Esophagus muscularis mucosa (tissue), 4 donors: ENCODE data around the gene SRRT. TPM values are rescaled to one million over a fixed set of nuclear protein-coding genes. Genes with fewer than 3 reads are reported as not detected.
A peak's percentile ranks its signal among the peaks of the same experiment; 100 is the strongest.

Experiments
- DNase-seq: peaks from one replicate; pipeline ENCODE4 v3.0.0-alpha.2; 2017; ENCODE audit errors: extremely low spot score
- H3K27ac ChIP-seq, 4 donors: fragments of 200-600 bp; sonication (generic); replicated peaks in 1 of 4; 1 replicate in 3 of 4; 2 replicates in 1 of 4; pipeline ENCODE4 v1.5.1; 2016 to 2019; ENCODE audit warnings: mild to moderate bottlenecking in 1 of 4
- H3K27me3 ChIP-seq, 4 donors: fragments of 200-600 bp; sonication (generic); one replicate each; pipeline versions ENCODE4 v1.5.1 to v1.6.0; 2016 to 2019
- H3K36me3 ChIP-seq, 4 donors: fragments of 200-600 bp; sonication (generic); one replicate each; pipeline ENCODE4 v1.5.1; 2016 to 2019
- H3K4me1 ChIP-seq, 4 donors: fragments of 200-600 bp; sonication (generic); one replicate each; pipeline ENCODE4 v1.5.1; 2016 to 2019
- H3K4me3 ChIP-seq, 4 donors: fragments of 200-600 bp; sonication (generic); 1 replicate in 2 of 4; 2 replicates in 2 of 4; pipeline ENCODE4 v1.5.1; 2016 to 2019; ENCODE audit warnings: mild to moderate bottlenecking in 4 of 4, moderate library complexity in 1 of 4
- H3K9me3 ChIP-seq, 4 donors: fragments of 200-600 bp; sonication (generic); 1 replicate in 3 of 4; 2 replicates in 1 of 4; pipeline ENCODE4 v1.5.1; 2016 to 2019
- EP300 ChIP-seq: sonication (generic); formaldehyde crosslinking; IDR thresholded peaks from one replicate; pipeline ENCODE4 v1.6.1; 2017; ENCODE audit warnings: antibody characterized with exemption
- POLR2A ChIP-seq: fragments of 450-650 bp; IDR thresholded peaks from one replicate; pipeline ENCODE4 v1.6.1; 2017; ENCODE audit warnings: antibody characterized with exemption, moderate library complexity, mild to moderate bottlenecking, low read depth
- POLR2AphosphoS5 ChIP-seq, 2 donors: sonication (generic); formaldehyde crosslinking; IDR thresholded peaks; one replicate each; pipeline ENCODE4 v1.6.1; 2017; ENCODE audit warnings: antibody characterized with exemption in 2 of 2
- WGBS: methylation state at CpG from one replicate; pipeline ENCODE4 v1.1.5; 2018; 5-methylcytosine and 5-hydroxymethylcytosine counted together
- intact Hi-C: fragments of 100-400 bp; cut with DNase I; formaldehyde crosslinking; loops from one replicate; pipeline ENCODE4 v1.15.1; 2023
- total RNA-seq, 4 donors: library from RNA; depleted of rRNA; stranded (reverse); fragments of >200 nt; gene quantifications; one replicate each; pipeline versions ENCODE4 v1.1.0 to v1.2.1, GENCODE V29; 2016
- TF ChIP-seq, protein P1 (sequence below), 3 experiments: fragments of 200-600 bp in 2 of 3; fragments of 450-650 bp in 1 of 3; sonication (generic) in 2 of 3; IDR thresholded peaks; one replicate each; pipeline ENCODE4 v1.5.1; 2017 to 2019; ENCODE audit warnings: antibody characterized with exemption in 3 of 3, mild to moderate bottlenecking in 2 of 3, moderate library complexity in 1 of 3

The SRRT gene
- total RNA-seq, 4 donors from 2014 or later, result 47.2 to 69.6 (median 61.7) TPM

DNA sequence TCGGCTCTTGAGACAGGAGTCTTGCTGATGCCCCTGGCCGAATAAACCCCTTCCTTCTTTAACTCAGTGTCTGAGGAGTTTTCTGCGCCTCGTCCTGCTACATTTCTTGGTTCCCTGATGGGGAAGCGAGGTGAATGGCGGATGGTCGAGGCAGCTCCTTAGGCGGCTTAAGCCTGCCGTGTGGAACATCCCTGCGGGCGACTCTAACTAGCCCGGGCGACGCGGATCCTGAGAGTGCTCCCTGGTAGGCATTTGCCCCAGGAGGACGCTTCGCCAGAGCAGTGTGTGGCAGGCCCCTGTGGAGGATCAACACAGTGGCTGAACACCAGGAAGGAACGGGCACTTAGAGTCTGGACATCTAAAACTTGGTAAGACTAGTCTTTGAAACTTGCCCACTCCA is 35.5 kb upstream of the SRRT start:
- no peak for DNase-seq
- intact Hi-C loops, result no loop called here
- 94% methylated on average over 18 of the region's 18 CpGs for WGBS

DNA sequence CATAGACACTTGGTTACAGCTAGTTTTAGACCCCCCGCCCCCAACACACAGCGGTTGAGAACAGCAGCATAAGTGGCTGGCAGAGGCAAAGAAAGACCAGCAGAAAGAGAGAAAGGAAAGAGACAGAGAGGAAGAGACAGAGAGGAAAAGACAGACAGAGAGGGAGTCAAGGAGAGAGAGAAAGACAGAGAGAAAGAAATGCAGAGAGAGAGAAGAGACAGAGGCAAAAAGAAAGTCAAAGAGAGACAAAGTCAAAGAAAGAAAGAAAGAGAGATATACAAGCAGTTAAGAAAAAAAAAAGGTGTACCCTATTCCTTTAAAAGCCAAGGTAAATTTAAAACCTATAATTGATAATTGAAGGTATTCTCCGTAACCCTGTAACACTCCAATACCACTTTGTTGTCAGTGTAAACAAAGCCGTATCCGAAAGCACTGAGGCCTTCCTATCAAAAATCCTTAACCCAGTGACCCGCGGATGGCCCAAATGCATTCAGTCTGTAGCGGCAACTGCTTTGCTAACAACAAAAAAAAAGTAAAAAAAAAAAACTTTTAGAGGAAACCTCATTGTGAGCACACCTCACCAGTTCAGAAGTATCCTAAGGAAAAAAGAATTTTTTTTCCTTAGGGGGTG is 34.3 kb upstream of the SRRT start:
- WGBS, result 73% methylated on average over 8 of the region's 8 CpGs
- intact Hi-C loops, result no loop called here

More for the DNA sequence above, 35.5 kb upstream of the SRRT start:
- Histone ChIP-seq H3K36me3 (no peaks in the 10 kb centered on the region), H3K4me1 (peaks cover 14 to 17% (median 15%) of the 10 kb centered on the region in 4 donors), H3K4me3 (no peak overlapping the region), H3K27ac (no peak overlapping the region), H3K9me3 (no peaks in the 10 kb centered on the region), H3K27me3 (no peaks in the 10 kb centered on the region)
- TF ChIP-seq POLR2A, result no peak
- TF ChIP-seq, protein P1, sequence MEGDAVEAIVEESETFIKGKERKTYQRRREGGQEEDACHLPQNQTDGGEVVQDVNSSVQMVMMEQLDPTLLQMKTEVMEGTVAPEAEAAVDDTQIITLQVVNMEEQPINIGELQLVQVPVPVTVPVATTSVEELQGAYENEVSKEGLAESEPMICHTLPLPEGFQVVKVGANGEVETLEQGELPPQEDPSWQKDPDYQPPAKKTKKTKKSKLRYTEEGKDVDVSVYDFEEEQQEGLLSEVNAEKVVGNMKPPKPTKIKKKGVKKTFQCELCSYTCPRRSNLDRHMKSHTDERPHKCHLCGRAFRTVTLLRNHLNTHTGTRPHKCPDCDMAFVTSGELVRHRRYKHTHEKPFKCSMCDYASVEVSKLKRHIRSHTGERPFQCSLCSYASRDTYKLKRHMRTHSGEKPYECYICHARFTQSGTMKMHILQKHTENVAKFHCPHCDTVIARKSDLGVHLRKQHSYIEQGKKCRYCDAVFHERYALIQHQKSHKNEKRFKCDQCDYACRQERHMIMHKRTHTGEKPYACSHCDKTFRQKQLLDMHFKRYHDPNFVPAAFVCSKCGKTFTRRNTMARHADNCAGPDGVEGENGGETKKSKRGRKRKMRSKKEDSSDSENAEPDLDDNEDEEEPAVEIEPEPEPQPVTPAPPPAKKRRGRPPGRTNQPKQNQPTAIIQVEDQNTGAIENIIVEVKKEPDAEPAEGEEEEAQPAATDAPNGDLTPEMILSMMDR (IDR thresholded peaks at IDR 0.05), result no peak
- TF ChIP-seq EP300, result no peak
- no peak for TF ChIP-seq POLR2AphosphoS5 (IDR thresholded peaks at IDR 0.05)

DNA sequence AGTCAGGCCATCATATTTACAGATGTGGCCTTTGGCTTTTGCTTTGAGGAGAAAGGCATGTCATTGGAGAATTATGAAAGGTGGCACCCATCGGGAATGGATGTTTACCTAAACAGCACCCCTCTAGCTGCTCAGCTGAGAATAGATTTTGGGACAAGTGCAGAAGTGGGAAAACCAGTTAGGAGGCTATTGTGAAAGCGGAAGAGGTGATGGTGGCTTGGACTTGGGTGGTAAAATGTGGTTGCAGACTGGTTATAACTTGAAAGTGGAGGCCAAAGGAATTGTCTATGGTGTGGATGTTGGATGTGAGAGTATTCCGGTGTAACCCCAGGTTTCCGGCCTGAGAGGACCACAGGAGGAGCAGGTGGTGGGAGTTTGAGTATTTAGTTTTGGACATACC is 27.5 kb upstream of the SRRT start:
- Histone ChIP-seq H3K27ac (no peak overlapping the region), H3K27me3 (no peaks in the 10 kb centered on the region), H3K4me3 (no peak overlapping the region), H3K36me3 (no peaks in the 10 kb centered on the region), H3K4me1 (peaks cover 8 to 9% (median 8%) of the 10 kb centered on the region in 4 donors), H3K9me3 (no peaks in the 10 kb centered on the region)
- intact Hi-C loops, result no loop called here
- TF ChIP-seq EP300 (no peak), POLR2AphosphoS5 (IDR thresholded peaks at IDR 0.05) (no peak), POLR2A (no peak)
- TF ChIP-seq, protein P1 (IDR thresholded peaks at IDR 0.05), result no peak
- no peak for DNase-seq
- 98% methylated on average over 4 of the region's 4 CpGs for WGBS

More for the DNA sequence above, 34.3 kb upstream of the SRRT start:
- no peak overlapping the region for H3K4me3 ChIP-seq
- TF ChIP-seq POLR2AphosphoS5 (IDR thresholded peaks at IDR 0.05), result no peak
- TF ChIP-seq, protein P1 (IDR thresholded peaks at IDR 0.05), result no peak
- TF ChIP-seq POLR2A, result no peak
- TF ChIP-seq EP300, result no peak
- no peaks in the 10 kb centered on the region for H3K27me3 ChIP-seq
- no peak for DNase-seq
- H3K9me3 ChIP-seq, result no peaks in the 10 kb centered on the region
- peaks cover 14 to 17% (median 15%) of the 10 kb centered on the region in 4 donors for H3K4me1 ChIP-seq
- no peak overlapping the region for H3K27ac ChIP-seq
- H3K36me3 ChIP-seq, result no peaks in the 10 kb centered on the region

DNA sequence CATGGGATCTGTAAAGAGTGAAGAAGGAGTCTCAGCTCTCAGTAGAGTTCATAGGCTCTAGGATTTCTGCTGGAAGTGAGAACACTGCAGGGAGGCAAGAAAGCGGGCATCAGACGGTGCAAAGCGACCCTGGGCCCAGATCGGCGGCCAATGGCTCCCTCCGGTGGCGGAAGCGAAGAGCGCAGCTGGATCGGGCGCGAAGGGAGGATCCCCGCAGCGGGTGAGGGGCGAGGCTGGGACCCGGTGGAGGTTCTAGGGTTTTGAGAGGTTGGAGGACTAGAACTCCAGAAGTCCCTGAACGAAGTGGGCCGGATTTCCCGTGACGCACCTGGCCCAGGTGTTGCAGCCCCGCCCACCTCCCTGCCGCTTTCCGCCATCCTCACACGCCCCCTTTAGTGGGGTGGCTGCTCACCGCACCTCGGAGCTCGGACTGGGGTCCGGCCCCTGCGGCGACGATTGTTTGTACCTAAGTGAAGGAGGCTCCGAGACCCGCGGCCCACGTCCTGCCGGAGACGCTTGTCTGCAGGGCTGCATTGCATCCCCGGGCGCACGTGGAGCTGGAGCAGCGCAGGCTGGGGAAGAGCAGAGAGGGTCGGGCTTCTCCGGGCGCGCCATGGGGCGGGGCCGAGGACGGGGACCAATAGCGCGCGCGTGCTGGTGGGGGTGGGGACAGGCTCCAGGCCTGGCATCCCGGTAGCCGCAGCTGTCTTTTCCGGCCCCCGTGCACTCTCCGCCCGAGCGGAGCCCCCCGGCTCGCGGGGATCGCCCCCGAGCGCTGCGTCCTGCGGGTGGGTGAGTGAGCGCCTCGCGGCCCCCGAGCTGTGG is 22.6 kb upstream of the SRRT start, which contains the start of gene SLC12A9:
Gene SLC12A9 (plus strand): TSS at position 666 of the 825 bp plus-strand sequence. CDS start 1,485 bp downstream, outside the sequence.
- H3K27ac ChIP-seq, result peak within 1 kb of the TSS; percentile 76 to 89 (median 82)
- H3K9me3 ChIP-seq, result no peaks in the 10 kb centered on the region
- H3K4me3 ChIP-seq, result peak within 1 kb of the TSS; percentile 75 to 84 (median 78)
- no peaks in the 10 kb centered on the region for H3K27me3 ChIP-seq
- peaks cover 0 to 25% (median 6%) of the 10 kb centered on the region in 4 donors for H3K36me3 ChIP-seq
- 0% methylated on average over 9 of the region's 71 CpGs for WGBS
- H3K4me1 ChIP-seq, result peaks cover 8 to 26% (median 25%) of the 10 kb centered on the region in 4 donors
- TF ChIP-seq POLR2AphosphoS5 (IDR thresholded peaks at IDR 0.05) (peak; percentile 53 to 68), EP300 (no peak), POLR2A (no peak)
- TF ChIP-seq, protein P1 (IDR thresholded peaks at IDR 0.05), result peak; percentile 92 to 94 (median 93)
- peak; percentile 96 for DNase-seq
- intact Hi-C loops, result loop anchor here (1.0 to 10.0 kb wide), 3 partner anchors 53 to 247 kb away; partner anchors contain the start of genes PCOLCE and POP7
